Glomerular visceral epithelial cell (primary cell): ENCODE measurements around the gene KCNG3.
"Not testable (repeated sequence)": the region's sequence is repeated elsewhere in the genome, so short reads cannot be mapped to it uniquely, and the experiment has no call there.

ENCODE experiments used
- DNase-seq: peaks from one replicate; pipeline ENCODE4 v3.0.0-alpha.2; 2016; ENCODE audit errors: extremely low spot score

Gene KCNG3

GRCh38 chr2:42430188-42430587, 63.6 kb downstream of the KCNG3 start:
- no peak for DNase-seq

- DNase-seq: no peak
These were observed 64.4 kb downstream of the KCNG3 start for GRCh38 chr2:42429352-42429751.

GRCh38 chr2:42425697-42426096, 68.1 kb downstream of the KCNG3 start:
- DNase-seq: no peak

GRCh38 chr2:42424033-42424432, 69.7 kb downstream of the KCNG3 start:
- DNase-seq: no peak

GRCh38 chr2:42421601-42422239, 72.1 kb downstream of the KCNG3 start:
- DNase-seq: no peak

- DNase-seq: no peak
These were observed 72.7 kb downstream of the KCNG3 start for GRCh38 chr2:42421157-42421485.

- DNase-seq: no peak
These were observed 79.1 kb downstream of the KCNG3 start for GRCh38 chr2:42414648-42415047.

- DNase-seq: no peak
These were observed 79.6 kb downstream of the KCNG3 start for GRCh38 chr2:42414158-42414557.

- DNase-seq: no peak
These were observed 82.9 kb downstream of the KCNG3 start for GRCh38 chr2:42410742-42411514.

- no peak for DNase-seq
These were observed 85.8 kb downstream of the KCNG3 start for GRCh38 chr2:42408009-42408408.

- no peak for DNase-seq
These were observed 86.3 kb downstream of the KCNG3 start for GRCh38 chr2:42407476-42407875.

- no peak for DNase-seq
These were observed 89.1 kb downstream of the KCNG3 start for GRCh38 chr2:42404676-42405075.

- DNase-seq: no peak
These were observed 92.0 kb downstream of the KCNG3 start for GRCh38 chr2:42401773-42402172.

GRCh38 chr2:42398052-42398451, 95.7 kb downstream of the KCNG3 start:
- not testable (repeated sequence) for DNase-seq

GRCh38 chr2:42393320-42393719, 100.5 kb downstream of the KCNG3 start:
- DNase-seq: not testable (repeated sequence)

GRCh38 chr2:42392191-42392590, 101.6 kb downstream of the KCNG3 start:
- no peak for DNase-seq
